SW 1271 (cell line): ENCODE measurements around the gene UMPS.
A peak's percentile ranks its signal among the peaks of the same experiment; 100 is the strongest.

Experiments
- DNase-seq, 2 experiments: peaks; one replicate each; lab custom pipeline; 2025; lab: John Stamatoyannopoulos, UW

UMPS gene

GRCh38 chr3:124763644-124764358 lies 33.5 kb downstream of the UMPS start:
- DNase-seq, result no peak

- DNase-seq, result no peak
Observed at GRCh38 chr3:124764746-124765145, 34.5 kb downstream of the UMPS start.

- no peak for DNase-seq
Observed at GRCh38 chr3:124765197-124765840, 35.1 kb downstream of the UMPS start.

- no peak for DNase-seq
Observed at GRCh38 chr3:124766113-124767095, 36.2 kb downstream of the UMPS start.

- DNase-seq, result no peak
Observed at GRCh38 chr3:124767264-124767663, 37.0 kb downstream of the UMPS start.

- no peak for DNase-seq
Observed at GRCh38 chr3:124767691-124768090, 37.4 kb downstream of the UMPS start.

- DNase-seq, result peak in 1 of 2 experiments; percentile 16
Observed at GRCh38 chr3:124768812-124769211, 38.6 kb downstream of the UMPS start.

GRCh38 chr3:124769462-124769861 lies 39.2 kb downstream of the UMPS start:
- DNase-seq, result no peak

GRCh38 chr3:124770336-124771082 lies 40.3 kb downstream of the UMPS start:
- no peak for DNase-seq

- no peak for DNase-seq
Observed at GRCh38 chr3:124771083-124771445, 40.8 kb downstream of the UMPS start.

- DNase-seq, result no peak
Observed at GRCh38 chr3:124772081-124772831, 42.0 kb downstream of the UMPS start.

GRCh38 chr3:124773351-124774326 lies 43.4 kb downstream of the UMPS start:
- DNase-seq, result no peak

- DNase-seq, result peak; percentile 28 to 79
Observed at GRCh38 chr3:124774327-124774718, 44.1 kb downstream of the UMPS start.

- no peak for DNase-seq
Observed at GRCh38 chr3:124774841-124775402, 44.7 kb downstream of the UMPS start.

- no peak for DNase-seq
Observed at GRCh38 chr3:124775877-124776276, 45.6 kb downstream of the UMPS start.

- no peak for DNase-seq
Observed at GRCh38 chr3:124776856-124777255, 46.6 kb downstream of the UMPS start.

GRCh38 chr3:124777762-124778470 lies 47.7 kb downstream of the UMPS start:
- no peak for DNase-seq

GRCh38 chr3:124779116-124779515 lies 48.9 kb downstream of the UMPS start:
- DNase-seq, result no peak

GRCh38 chr3:124779751-124780191 lies 49.5 kb downstream of the UMPS start:
- DNase-seq, result no peak
